Parathyroid adenoma (tissue), 2 donors: ENCODE results near the gene MIPOL1.
"Not testable (repeated sequence)": the region's sequence is repeated elsewhere in the genome, so short reads cannot be mapped to it uniquely, and the experiment has no call there.

ENCODE experiments used
- H2AFZ ChIP-seq: fragments of 300-600 bp; sonication (generic); one replicate; pipeline ENCODE4 v1.7.0; 2017; ENCODE audit warnings: antibody characterized with exemption, mild to moderate bottlenecking
- H3K27ac ChIP-seq: fragments of 300-600 bp; sonication (generic); one replicate; pipeline ENCODE4 v1.7.0; 2017
- H3K27me3 ChIP-seq: fragments of 300-600 bp; sonication (generic); one replicate; pipeline ENCODE4 v1.7.0; 2017; ENCODE audit warnings: low read length; ENCODE audit not compliant: control insufficient read depth, insufficient read depth
- H3K36me3 ChIP-seq: fragments of 300-600 bp; sonication (generic); one replicate; pipeline ENCODE4 v1.7.0; 2017; ENCODE audit warnings: low read length; ENCODE audit not compliant: control insufficient read depth, insufficient read depth
- H3K4me1 ChIP-seq: fragments of 300-600 bp; sonication (generic); one replicate; pipeline ENCODE4 v1.7.0; 2017; ENCODE audit warnings: control low read depth
- H3K4me2 ChIP-seq: fragments of 300-600 bp; sonication (generic); one replicate; pipeline ENCODE4 v1.7.0; 2017; ENCODE audit warnings: low read length
- H3K4me3 ChIP-seq: fragments of 300-600 bp; sonication (generic); one replicate; pipeline ENCODE4 v1.7.0; 2017; ENCODE audit warnings: low read depth, low read length
- H3K79me2 ChIP-seq: fragments of 300-600 bp; sonication (generic); one replicate; pipeline ENCODE4 v1.7.0; 2017; ENCODE audit warnings: control low read depth
- H3K9ac ChIP-seq: fragments of 300-600 bp; sonication (generic); one replicate; pipeline ENCODE4 v1.7.0; 2017; ENCODE audit warnings: mild to moderate bottlenecking
- H3K9me3 ChIP-seq: fragments of 300-600 bp; sonication (generic); one replicate; pipeline ENCODE4 v1.7.0; 2017; ENCODE audit warnings: low read length; ENCODE audit not compliant: control insufficient read depth
- CTCF ChIP-seq: fragments of 300-600 bp; sonication (generic); IDR thresholded peaks from one replicate; pipeline ENCODE4 v1.7.0; 2017; ENCODE audit warnings: antibody characterized with exemption, mild to moderate bottlenecking
- donor health status: primary hyperparathyroidism.

The MIPOL1 gene

GRCh38 chr14:37210448-37210847 is 12.7 kb downstream of the MIPOL1 start:
- H3K9ac ChIP-seq, result no peak overlapping the region
- no peak overlapping the region for H3K4me3 ChIP-seq
- H3K27me3 ChIP-seq, result no peaks in the 10 kb centered on the region
- no peak overlapping the region for H3K27ac ChIP-seq
- H2AFZ ChIP-seq, result no peak overlapping the region
- TF ChIP-seq CTCF, result no peak
- peaks cover 16% of the 10 kb centered on the region for H3K79me2 ChIP-seq
- H3K4me1 ChIP-seq, result no peaks in the 10 kb centered on the region
- H3K9me3 ChIP-seq, result no peaks in the 10 kb centered on the region
- H3K36me3 ChIP-seq, result no peaks in the 10 kb centered on the region
- H3K4me2 ChIP-seq, result no peak overlapping the region

- H3K4me3 ChIP-seq, result no peak overlapping the region
- no peak for TF ChIP-seq CTCF
- H3K27me3 ChIP-seq, result no peaks in the 10 kb centered on the region
- H3K4me1 ChIP-seq, result no peaks in the 10 kb centered on the region
- no peak overlapping the region for H3K9ac ChIP-seq
- no peak overlapping the region for H3K4me2 ChIP-seq
- no peak overlapping the region for H3K27ac ChIP-seq
- H3K9me3 ChIP-seq, result no peaks in the 10 kb centered on the region
- no peaks in the 10 kb centered on the region for H3K36me3 ChIP-seq
- peaks cover 4% of the 10 kb centered on the region for H3K79me2 ChIP-seq
- H2AFZ ChIP-seq, result no peak overlapping the region
These were observed 15.3 kb downstream of the MIPOL1 start for GRCh38 chr14:37213016-37213415.

- Histone ChIP-seq H3K9me3 (no peaks in the 10 kb centered on the region), H3K27me3 (no peaks in the 10 kb centered on the region), H3K4me1 (no peaks in the 10 kb centered on the region)
These were observed 17.6 kb downstream of the MIPOL1 start for GRCh38 chr14:37215345-37215744.

GRCh38 chr14:37221073-37221472 is 23.3 kb downstream of the MIPOL1 start:
- Histone ChIP-seq H3K9me3 (no peaks in the 10 kb centered on the region), H3K36me3 (no peaks in the 10 kb centered on the region), H3K27me3 (no peaks in the 10 kb centered on the region), H3K4me1 (no peaks in the 10 kb centered on the region), H3K9ac (no peak overlapping the region), H2AFZ (no peak overlapping the region), H3K27ac (no peak overlapping the region), H3K4me2 (no peak overlapping the region), H3K79me2 (no peaks in the 10 kb centered on the region), H3K4me3 (no peak overlapping the region)
- TF ChIP-seq CTCF, result no peak

More at GRCh38 chr14:37215345-37215744, 17.6 kb downstream of the MIPOL1 start:
- Histone ChIP-seq H3K4me3 (no peak overlapping the region), H3K36me3 (no peaks in the 10 kb centered on the region), H2AFZ (no peak overlapping the region), H3K9ac (no peak overlapping the region), H3K79me2 (peaks cover 4% of the 10 kb centered on the region), H3K27ac (no peak overlapping the region), H3K4me2 (no peak overlapping the region)
- TF ChIP-seq CTCF, result no peak

- no peaks in the 10 kb centered on the region for H3K4me1 ChIP-seq
- no peak overlapping the region for H3K4me3 ChIP-seq
- H3K27ac ChIP-seq, result no peak overlapping the region
- H3K9me3 ChIP-seq, result no peaks in the 10 kb centered on the region
- no peak for TF ChIP-seq CTCF
- H3K36me3 ChIP-seq, result no peaks in the 10 kb centered on the region
- no peaks in the 10 kb centered on the region for H3K27me3 ChIP-seq
- no peaks in the 10 kb centered on the region for H3K79me2 ChIP-seq
- no peak overlapping the region for H2AFZ ChIP-seq
- H3K9ac ChIP-seq, result no peak overlapping the region
- no peak overlapping the region for H3K4me2 ChIP-seq
These were observed 26.3 kb downstream of the MIPOL1 start for GRCh38 chr14:37223947-37224474.

- H3K4me3 ChIP-seq, H3K9me3 ChIP-seq, H3K27me3 ChIP-seq, H3K9ac ChIP-seq, H2AFZ ChIP-seq, H3K36me3 ChIP-seq, H3K4me1 ChIP-seq, H3K79me2 ChIP-seq, H3K27ac ChIP-seq, H3K4me2 ChIP-seq: not testable (repeated sequence)
These were observed 27.9 kb downstream of the MIPOL1 start for GRCh38 chr14:37225668-37226067.
